Stimulated activated CD4-positive, alpha-beta T cell treated with anti-CD3 and anti-CD28 coated beads, Interleukin-15, amount 100 ng/mL, for 1 hour (primary cell): ENCODE data around the gene UNC5C.

ENCODE experiments used
- DNase-seq, 2 donors: peaks; one replicate each; pipeline ENCODE4 v3.0.0-alpha.2; 2020; ENCODE audit warnings: low read depth in 1 of 2, low spot score in 1 of 2

UNC5C gene

DNA sequence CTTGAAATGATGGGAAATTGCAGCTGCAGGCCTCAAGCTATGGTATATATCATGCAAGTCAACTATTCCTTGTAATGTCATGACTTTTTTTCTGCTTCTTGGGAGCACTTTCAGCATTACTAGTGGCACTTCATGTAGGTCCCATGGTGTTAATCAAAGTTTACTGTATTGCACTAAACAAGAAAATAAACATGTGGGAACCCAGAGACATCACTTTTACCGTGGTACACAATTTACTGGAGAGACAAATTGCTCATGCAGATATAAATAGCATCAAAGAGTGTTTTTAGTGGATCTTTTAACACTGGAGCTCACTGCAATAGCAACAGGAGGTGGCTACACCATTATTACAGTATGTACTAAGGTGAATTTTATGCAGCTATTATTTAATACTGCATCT, 79.2 kb downstream of the UNC5C start:
- DNase-seq, result no peak

- DNase-seq, result no peak
Measured at GRCh38 chr4:95466791-95467190, 82.0 kb downstream of the UNC5C start.

GRCh38 chr4:95465010-95465409, 83.8 kb downstream of the UNC5C start:
- DNase-seq, result no peak

- DNase-seq, result no peak
Measured at GRCh38 chr4:95462921-95463320, 85.9 kb downstream of the UNC5C start.

GRCh38 chr4:95457353-95457752, 91.4 kb downstream of the UNC5C start:
- no peak for DNase-seq

DNA sequence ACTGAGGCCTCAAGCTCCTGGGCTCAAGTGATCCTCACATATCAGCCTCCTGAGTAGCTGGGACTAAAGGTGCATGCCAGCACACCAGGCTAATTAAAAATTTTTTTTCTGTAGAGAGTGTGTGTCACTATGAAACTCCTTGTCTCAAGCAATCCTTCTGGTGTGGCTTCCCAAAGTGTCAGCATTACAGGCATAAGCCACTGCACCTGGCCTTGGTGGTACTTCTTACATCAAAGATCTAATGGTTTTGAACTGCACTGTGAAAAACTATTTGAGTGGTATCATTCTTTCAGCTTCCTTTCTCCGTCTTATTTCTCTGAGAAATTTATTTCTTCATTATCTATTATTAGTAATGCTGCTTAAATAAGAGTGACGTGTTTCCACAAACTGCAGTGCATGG, 98.5 kb downstream of the UNC5C start:
- DNase-seq, result no peak

DNA sequence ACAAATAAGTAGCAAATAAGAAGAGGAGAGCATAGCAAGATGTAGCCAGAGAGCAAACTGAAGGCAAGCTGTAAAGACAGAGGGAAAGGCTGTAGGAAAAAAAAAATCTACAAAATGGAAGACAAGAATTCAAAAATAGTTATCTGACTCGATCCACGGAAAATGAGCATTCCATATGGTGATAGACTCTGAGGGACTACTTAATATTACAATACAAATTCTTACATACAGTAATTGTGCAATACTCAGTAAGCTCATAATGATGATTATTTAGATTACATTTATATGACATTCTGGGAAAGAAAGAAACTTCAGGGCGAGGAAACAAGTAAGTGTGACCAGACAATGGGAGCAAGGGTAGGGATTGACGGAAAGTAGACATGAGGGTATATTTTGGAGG, 102.6 kb downstream of the UNC5C start:
- DNase-seq, result no peak

DNA sequence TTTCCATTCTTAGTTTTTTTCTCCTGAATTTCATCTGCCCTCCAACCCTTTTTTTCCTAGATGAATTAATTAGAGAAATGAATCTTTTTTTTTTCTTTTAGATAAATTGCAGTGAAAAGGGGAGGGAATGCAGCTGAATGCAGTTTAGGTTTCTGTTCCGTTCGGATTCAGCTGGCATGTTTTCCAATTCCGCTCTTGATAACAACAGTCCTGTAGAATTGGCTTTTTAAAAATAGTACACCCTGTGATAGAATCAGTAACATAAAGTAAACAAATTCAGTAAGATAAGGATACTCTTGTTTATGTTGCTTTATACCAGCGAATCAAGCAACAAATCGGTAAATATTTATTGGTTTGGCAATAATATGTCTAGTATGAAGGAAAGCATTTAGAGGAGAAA, 103.5 kb downstream of the UNC5C start:
- DNase-seq, result no peak

- no peak for DNase-seq
Measured at GRCh38 chr4:95444812-95445211, 104.0 kb downstream of the UNC5C start.

DNA sequence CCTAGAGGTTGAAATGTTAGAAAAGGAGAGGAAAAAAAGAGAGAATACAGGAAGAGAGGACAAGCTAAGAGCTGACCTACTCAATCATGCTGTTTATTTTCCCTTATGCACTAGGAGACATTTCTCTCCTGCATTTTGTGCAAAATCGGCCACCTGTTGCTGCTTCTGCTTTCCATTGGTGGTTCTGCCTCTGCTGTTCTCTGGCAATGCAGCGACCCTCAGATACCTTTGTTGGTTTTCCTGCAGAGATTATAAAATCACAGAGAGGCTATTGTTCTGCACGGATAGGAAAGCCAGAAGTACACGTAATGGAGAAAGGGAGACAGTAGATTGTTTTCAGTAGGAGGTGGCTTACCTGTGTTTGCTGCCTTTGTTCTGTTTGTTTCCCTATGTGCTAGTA, 108.9 kb downstream of the UNC5C start:
- no peak for DNase-seq

DNA sequence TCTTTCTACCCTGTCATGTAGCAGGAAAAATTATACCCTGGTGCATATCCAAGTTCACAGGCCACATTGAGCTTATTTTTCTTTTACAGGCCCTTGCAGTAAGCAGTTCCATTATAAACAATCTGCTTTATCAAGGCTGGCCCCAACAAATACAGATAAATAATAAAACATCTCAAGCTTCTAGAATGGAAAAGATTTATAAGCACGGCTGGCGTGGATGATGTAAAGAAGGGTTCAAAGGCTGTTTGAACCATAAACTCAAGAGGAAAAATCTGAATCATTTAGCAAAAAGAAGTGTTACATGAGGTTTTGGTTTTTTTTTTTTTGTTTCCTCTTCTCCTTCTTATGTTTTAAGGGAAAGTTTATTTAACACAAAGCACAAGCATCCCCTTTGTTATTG, 109.7 kb downstream of the UNC5C start:
- no peak for DNase-seq

GRCh38 chr4:95432466-95432865, 116.3 kb downstream of the UNC5C start:
- no peak for DNase-seq

DNA sequence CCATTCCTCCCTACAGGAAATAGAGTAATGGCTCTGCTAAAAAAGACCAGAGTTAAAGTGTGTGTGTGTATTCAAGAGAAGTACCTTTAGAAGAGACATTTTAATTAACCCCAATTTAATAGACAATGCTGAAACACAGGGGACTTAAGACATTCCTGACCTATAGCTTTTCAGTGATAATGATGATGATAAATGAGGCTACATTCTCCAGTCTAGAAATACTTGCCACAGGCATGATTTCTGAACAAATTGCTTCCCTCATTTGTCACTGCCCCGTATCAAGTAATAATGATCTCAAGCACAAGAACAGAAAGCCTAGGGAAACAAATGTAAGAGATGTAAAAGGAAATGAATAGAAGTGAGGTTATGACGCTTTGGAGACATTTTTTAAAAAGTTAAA, 117.1 kb downstream of the UNC5C start:
- no peak for DNase-seq

- DNase-seq, result no peak
Measured at GRCh38 chr4:95429416-95429815, 119.4 kb downstream of the UNC5C start.

- no peak for DNase-seq
Measured at GRCh38 chr4:95428291-95429070, 120.3 kb downstream of the UNC5C start.

GRCh38 chr4:95426455-95426854, 122.3 kb downstream of the UNC5C start:
- DNase-seq, result no peak

GRCh38 chr4:95422436-95422835, 126.3 kb downstream of the UNC5C start:
- DNase-seq, result no peak

DNA sequence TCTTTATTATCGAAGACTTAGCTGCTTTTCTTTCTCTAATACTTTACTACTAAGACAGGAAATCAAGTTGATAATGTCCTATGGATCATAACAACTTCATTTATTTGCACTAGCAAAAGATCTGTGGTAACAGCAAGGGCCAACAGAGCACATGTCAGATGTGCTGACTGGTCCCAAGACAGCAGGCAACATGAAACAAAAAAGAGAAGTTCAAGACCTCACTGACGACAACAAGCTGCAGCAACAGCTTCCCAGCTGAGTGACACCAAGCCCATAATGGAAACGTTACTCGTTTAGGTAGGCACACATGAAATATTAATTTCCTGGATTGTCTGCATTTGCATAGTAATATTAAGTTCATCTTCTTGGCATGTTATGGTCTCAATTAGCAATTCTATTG, 126.9 kb downstream of the UNC5C start:
- DNase-seq, result no peak

DNA sequence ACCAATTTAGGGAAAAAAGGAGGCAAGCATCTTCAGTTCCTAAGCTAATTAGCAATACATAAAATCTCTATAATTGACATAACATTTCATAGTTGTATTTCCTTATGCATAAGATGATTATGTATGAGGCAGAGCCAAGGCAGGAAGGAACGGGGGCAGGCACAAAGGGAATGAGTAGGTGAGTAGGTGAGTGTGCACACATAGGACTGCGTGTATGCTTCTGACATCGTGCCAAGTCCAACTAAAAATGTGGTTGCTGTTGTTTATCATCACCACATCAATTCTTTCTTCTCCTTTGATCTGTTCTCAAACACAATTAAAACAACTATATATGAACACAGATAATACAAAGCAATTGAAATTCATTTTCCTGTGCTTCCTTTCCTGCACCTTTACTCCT, 131.2 kb downstream of the UNC5C start:
- no peak for DNase-seq

DNA sequence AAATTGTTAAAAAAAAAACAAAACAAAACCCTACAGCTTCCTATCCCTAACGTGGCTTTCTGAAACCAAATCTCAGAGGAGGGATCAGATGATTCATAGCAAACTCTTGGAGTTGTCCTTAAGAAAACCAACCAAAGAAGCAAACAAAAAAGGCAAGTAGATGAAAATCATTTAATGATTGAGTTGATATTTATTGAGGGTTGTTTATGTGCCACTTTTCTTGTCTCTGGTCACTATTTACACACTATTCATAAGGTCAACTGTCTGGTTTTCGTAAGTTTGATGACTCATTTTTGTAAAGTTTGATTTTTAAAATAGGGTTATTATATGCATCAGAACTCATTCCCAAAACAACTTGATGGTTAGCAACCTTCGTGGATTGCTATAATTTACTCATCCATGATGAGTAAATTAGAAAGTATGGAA, 133.4 kb downstream of the UNC5C start:
- no peak for DNase-seq

DNA sequence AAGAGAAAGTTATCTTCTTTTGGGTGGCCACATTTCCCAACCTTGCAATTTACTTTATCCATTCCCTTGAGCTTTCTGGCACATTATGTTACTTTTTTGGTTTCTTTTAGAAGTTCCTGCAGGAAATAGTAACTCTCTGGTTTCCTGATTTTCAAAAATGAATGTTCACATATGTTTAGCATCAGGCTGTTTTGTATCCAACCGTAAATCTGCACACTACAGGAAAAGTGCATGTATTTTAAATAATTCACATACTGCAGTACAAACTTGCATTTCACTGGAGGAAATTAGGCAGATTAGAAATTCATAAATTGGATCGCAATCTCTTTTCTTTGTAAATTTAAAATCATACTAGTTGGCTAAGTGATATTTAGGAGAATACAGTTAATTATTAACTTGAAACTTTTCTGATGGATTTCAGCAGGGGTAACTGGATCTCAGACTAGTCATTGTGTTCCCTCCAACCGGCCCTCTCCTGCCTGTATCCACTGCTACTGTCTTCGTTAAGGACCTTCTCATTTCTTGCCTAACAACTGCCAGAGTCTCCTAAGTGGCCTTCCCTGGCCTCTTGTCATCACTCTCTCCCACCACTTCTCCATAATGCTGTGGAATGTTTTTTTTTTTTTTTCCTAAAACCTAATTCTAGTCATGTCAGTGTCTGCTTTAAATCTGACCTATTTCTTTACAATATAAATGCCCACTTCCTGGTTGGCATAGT, 137.2 kb downstream of the UNC5C start:
- no peak for DNase-seq

- DNase-seq, result no peak
Measured at GRCh38 chr4:95410387-95410977, 138.3 kb downstream of the UNC5C start.
